ENCODE data around the gene BTBD9.

GRCh38 chr6:38434051-38434450 is 205.7 kb downstream of the BTBD9 start:
- TF ChIP-seq CTCF (conservative IDR thresholded peaks at IDR 0.05; ENCODE audit: low read depth, low read length) (no peak), EZH2 (IDR thresholded peaks at IDR 0.05; ENCODE audit: low read length, unreplicated experiment) (no peak)

Data from PC-3 (cell line).